Suppressor macrophage treated with lipopolysaccharide for 1 hour (primary cell): Measurements from ENCODE around the gene ESRRB.

Source experiments
- DNase-seq, 3 donors: peaks; one replicate each; pipeline ENCODE4 v3.0.0-alpha.2; 2020 to 2022

Gene ESRRB

GRCh38 chr14:76408877-76409276, 32.9 kb downstream of the ESRRB start:
- DNase-seq = no peak

- DNase-seq = peak in 1 of 3 donors; percentile 6
These were observed 36.6 kb downstream of the ESRRB start for GRCh38 chr14:76412501-76412900.

- no peak for DNase-seq
These were observed 37.4 kb downstream of the ESRRB start for GRCh38 chr14:76413106-76413961.

GRCh38 chr14:76413962-76414600, 38.1 kb downstream of the ESRRB start:
- no peak for DNase-seq

GRCh38 chr14:76419399-76419798, 43.5 kb downstream of the ESRRB start:
- DNase-seq = peak in 1 of 3 donors; percentile 2

- DNase-seq = no peak
These were observed 44.9 kb downstream of the ESRRB start for GRCh38 chr14:76420827-76421226.

GRCh38 chr14:76421662-76422061, 45.7 kb downstream of the ESRRB start:
- DNase-seq = no peak

GRCh38 chr14:76422662-76423061, 46.7 kb downstream of the ESRRB start:
- no peak for DNase-seq

- DNase-seq = no peak
These were observed 47.6 kb downstream of the ESRRB start for GRCh38 chr14:76423534-76423933.

- no peak for DNase-seq
These were observed 48.4 kb downstream of the ESRRB start for GRCh38 chr14:76424359-76424758.

- no peak for DNase-seq
These were observed 50.3 kb downstream of the ESRRB start for GRCh38 chr14:76426161-76426696.

GRCh38 chr14:76428611-76429010, 52.7 kb downstream of the ESRRB start:
- no peak for DNase-seq

GRCh38 chr14:76430017-76430416, 54.1 kb downstream of the ESRRB start:
- DNase-seq = no peak

GRCh38 chr14:76430475-76430980, 54.6 kb downstream of the ESRRB start:
- no peak for DNase-seq

- no peak for DNase-seq
These were observed 55.6 kb downstream of the ESRRB start for GRCh38 chr14:76431538-76431937.

GRCh38 chr14:76432827-76433752, 57.2 kb downstream of the ESRRB start:
- no peak for DNase-seq

GRCh38 chr14:76434220-76434619, 58.3 kb downstream of the ESRRB start:
- no peak for DNase-seq

- no peak for DNase-seq
These were observed 63.4 kb downstream of the ESRRB start for GRCh38 chr14:76439237-76439775.

- no peak for DNase-seq
These were observed 70.5 kb downstream of the ESRRB start for GRCh38 chr14:76446486-76446885.

GRCh38 chr14:76446921-76447320, 71.0 kb downstream of the ESRRB start:
- no peak for DNase-seq

GRCh38 chr14:76450476-76450875, 74.5 kb downstream of the ESRRB start:
- no peak for DNase-seq

GRCh38 chr14:76456200-76456599, 80.3 kb downstream of the ESRRB start:
- peak; percentile 55 to 81 (median 70) for DNase-seq
